Sigmoid colon (tissue), 4 donors: Measurements from ENCODE around the gene ADA.

Experiments
- EP300 ChIP-seq, 4 donors: sonication (generic); formaldehyde crosslinking; IDR thresholded peaks; one replicate each; pipeline ENCODE4 v1.6.1; 2017; ENCODE audit warnings: antibody characterized with exemption in 4 of 4
- POLR2A ChIP-seq, 2 donors: fragments of 450-650 bp; IDR thresholded peaks; one replicate each; pipeline ENCODE4 v1.6.1; 2016; ENCODE audit warnings: antibody characterized with exemption in 2 of 2, mild to moderate bottlenecking in 2 of 2, moderate library complexity in 2 of 2
- POLR2AphosphoS5 ChIP-seq, 4 donors: sonication (generic); formaldehyde crosslinking; IDR thresholded peaks; one replicate each; pipeline ENCODE4 v1.6.1; 2017; ENCODE audit warnings: antibody characterized with exemption in 4 of 4
- TF ChIP-seq, protein P1 (sequence below), 4 experiments: fragments of 450-650 bp in 3 of 4; fragments of 200-600 bp in 1 of 4; IDR thresholded peaks; one replicate each; pipeline ENCODE4 v1.5.1; 2016 to 2019; ENCODE audit warnings: antibody characterized with exemption in 4 of 4, mild to moderate bottlenecking in 3 of 4, moderate library complexity in 2 of 4

DNA sequence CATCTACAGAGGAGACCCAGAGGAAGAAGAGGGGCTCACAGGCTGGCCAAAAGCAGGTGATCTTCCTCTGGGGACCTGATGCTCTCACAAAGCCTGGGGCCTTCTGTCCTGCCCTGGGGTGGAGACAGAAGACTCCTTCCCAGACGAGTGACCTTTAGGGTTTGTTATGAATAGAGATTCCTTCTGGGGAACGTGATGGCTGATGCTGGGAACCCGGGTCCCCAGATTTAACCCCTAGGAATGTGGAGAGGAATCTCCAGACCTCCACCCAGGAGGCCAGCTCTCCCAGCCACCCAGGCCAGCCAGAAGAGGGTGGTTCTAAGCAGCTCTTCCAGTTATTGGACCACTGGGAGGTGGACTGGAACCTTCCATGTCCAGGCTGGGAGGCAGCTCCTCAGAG, 46.9 kb upstream of the ADA start:
- no peak for TF ChIP-seq POLR2AphosphoS5 (IDR thresholded peaks at IDR 0.05)
- TF ChIP-seq, protein P1, sequence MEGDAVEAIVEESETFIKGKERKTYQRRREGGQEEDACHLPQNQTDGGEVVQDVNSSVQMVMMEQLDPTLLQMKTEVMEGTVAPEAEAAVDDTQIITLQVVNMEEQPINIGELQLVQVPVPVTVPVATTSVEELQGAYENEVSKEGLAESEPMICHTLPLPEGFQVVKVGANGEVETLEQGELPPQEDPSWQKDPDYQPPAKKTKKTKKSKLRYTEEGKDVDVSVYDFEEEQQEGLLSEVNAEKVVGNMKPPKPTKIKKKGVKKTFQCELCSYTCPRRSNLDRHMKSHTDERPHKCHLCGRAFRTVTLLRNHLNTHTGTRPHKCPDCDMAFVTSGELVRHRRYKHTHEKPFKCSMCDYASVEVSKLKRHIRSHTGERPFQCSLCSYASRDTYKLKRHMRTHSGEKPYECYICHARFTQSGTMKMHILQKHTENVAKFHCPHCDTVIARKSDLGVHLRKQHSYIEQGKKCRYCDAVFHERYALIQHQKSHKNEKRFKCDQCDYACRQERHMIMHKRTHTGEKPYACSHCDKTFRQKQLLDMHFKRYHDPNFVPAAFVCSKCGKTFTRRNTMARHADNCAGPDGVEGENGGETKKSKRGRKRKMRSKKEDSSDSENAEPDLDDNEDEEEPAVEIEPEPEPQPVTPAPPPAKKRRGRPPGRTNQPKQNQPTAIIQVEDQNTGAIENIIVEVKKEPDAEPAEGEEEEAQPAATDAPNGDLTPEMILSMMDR (IDR thresholded peaks at IDR 0.05) = no peak
- TF ChIP-seq POLR2A (IDR thresholded peaks at IDR 0.05) = no peak
- no peak for TF ChIP-seq EP300 (IDR thresholded peaks at IDR 0.05)
